ENCODE measurements around the gene SEMA3C. TPM values are rescaled to one million over a fixed set of nuclear protein-coding genes. Genes with fewer than 3 reads are reported as not detected.

The SEMA3C gene
- total RNA-seq, 1 donor from 2014 or later: not detected

- intact Hi-C loops (cut with micrococcal nuclease): no loop called here
Observed at GRCh38 chr7:80890426-80891258, 28.2 kb downstream of the SEMA3C start.

- intact Hi-C loops (cut with micrococcal nuclease): no loop called here
Observed at GRCh38 chr7:80889525-80889924, 29.3 kb downstream of the SEMA3C start.

DNA sequence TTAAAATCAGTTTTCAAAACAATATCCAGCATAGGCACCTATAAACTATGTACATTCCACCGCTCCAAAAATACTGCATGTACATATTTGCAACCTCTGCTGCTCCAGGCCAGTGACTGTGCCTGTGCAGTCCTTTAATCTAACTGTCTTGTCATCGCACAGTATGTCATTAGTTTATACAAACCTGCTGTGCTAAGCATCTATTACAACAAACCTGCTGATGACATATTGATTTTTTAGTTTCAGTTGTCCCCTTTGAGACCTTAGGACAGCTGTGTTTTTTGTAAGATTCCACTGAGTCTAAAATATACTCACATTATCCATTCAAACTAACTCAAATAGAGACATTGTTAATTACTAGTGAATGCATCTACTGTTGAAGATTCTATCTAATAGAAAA lies 33.1 kb downstream of the SEMA3C start:
- intact Hi-C loops (cut with micrococcal nuclease): no loop called here

- intact Hi-C loops (cut with micrococcal nuclease): no loop called here
Observed at GRCh38 chr7:80884511-80885195, 34.2 kb downstream of the SEMA3C start.

GRCh38 chr7:80883154-80884025 lies 35.5 kb downstream of the SEMA3C start:
- intact Hi-C loops (cut with micrococcal nuclease): no loop called here

DNA sequence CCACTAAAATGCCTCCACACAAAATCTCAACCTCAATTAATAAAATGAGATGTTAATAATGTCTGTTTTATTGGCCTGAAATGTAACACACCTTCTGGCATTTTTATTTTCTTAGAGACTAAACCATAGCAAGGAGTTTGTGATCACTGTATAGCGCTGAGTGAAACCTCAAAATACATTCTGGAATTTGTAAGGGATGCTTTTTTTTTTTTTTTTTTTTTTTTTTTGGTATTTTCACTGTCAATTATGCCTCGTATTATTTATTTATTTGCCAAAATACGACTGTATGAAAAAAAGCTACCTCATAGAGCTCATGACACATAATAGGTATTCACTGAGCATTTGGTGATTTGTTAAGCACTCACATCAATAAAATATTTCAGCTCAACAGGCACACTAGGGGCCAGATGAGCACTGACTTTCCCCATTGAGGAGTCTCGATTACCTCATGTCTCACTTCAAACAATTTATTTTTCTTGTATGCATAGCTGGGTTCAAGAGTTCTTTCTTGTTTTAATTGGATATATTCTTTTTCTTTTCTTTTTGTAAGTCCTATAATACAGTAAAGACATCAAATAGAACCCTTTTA lies 36.5 kb downstream of the SEMA3C start:
- intact Hi-C loops (cut with micrococcal nuclease): no loop called here

DNA sequence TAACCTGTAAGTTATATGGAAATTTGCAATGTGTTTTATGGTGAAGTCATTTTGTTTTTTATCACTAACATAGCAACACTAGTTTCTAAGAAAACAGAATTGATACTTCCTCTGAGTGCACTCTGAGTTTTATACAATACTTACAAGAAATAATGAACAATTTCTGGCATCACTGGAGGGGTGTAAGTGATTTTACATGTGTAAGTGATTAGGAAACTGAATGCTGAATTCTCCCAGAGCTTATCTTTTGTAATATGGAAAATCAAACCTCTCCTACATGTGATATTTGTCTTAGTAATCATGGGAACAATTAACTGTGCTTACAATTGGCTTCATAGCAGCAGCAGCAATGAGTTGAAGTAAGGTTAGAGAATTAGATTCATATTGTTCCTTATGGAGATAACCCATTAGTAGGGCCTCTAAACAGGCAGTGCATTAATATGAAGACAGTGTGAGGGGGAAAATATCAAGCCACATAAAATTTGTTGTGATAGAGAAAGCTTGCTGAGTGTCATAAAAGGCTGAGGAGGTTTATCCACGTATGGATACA lies 37.4 kb downstream of the SEMA3C start:
- intact Hi-C loops (cut with micrococcal nuclease): no loop called here

GRCh38 chr7:80879849-80880248 lies 39.0 kb downstream of the SEMA3C start:
- intact Hi-C loops (cut with micrococcal nuclease): no loop called here

DNA sequence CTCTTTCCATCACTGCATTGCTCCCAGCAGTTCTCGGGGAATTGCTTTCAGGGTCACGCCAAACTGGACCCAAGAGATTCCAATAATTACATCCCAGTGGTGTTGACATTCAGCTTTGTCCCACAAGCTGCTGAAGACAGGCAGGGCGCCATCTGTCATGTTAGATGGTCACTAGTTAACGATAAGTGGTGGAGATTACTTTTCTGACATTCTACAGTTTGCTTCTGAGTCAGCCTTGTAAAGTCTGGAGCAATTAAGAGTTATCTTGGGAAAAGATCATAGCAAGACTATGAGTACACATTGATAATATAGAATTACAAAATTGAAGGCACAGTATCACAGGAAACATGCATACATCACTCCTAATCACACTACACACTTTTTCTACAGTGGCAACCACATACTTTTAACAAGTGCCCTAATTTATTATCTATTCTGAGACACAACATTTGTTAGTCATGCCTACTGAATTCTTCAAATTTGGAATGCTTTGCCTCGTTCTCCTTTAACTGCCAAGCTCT lies 41.9 kb downstream of the SEMA3C start:
- intact Hi-C loops (cut with micrococcal nuclease): no loop called here

DNA sequence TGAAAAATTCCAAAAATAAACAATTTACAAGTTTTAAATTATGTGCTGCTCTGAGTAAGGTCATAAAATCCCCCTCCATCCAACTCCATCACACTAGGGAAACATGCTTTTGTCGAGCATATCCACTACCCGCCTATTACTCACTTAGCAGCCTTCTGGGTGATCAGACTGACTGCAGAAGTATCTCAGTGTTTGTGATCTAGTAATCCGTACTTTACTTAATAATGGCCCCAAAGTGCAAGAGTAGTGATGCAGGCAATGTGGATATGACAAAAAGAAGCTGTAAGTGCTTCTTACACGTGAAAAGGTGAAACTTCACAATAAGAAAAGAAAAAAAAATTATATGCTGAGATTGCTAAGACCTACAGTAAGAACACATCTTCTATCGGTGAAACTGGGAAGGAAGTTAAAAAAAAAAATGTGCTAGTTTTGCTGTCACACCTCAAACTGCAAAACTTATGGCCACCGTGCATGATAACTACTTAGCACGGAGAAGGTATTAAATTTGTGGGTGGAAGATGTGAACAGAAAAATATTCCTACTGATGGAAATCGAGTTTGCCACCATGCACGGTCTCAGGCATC lies 43.2 kb downstream of the SEMA3C start:
- intact Hi-C loops (cut with micrococcal nuclease): no loop called here

- intact Hi-C loops (cut with micrococcal nuclease): no loop called here
Observed at GRCh38 chr7:80873140-80873539, 45.7 kb downstream of the SEMA3C start.

DNA sequence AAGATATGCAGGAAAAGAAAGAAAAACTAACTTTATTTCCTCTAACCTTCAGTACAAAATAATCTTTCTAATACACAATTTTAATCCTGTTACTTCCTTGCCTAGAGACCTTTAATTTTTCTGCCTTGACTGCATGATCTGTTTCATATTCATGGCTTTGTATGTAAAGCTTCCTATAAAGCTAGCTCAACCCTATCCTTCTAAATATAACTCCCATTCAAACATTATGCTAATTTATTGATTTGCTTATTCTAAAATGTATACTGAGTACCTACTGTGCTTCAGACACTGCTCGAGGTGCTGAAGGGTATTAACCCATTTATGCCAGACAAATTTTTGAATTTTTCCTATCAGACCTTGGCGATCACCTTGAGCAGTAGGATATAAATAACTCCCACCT lies 47.6 kb downstream of the SEMA3C start:
- intact Hi-C loops (cut with micrococcal nuclease): no loop called here

DNA sequence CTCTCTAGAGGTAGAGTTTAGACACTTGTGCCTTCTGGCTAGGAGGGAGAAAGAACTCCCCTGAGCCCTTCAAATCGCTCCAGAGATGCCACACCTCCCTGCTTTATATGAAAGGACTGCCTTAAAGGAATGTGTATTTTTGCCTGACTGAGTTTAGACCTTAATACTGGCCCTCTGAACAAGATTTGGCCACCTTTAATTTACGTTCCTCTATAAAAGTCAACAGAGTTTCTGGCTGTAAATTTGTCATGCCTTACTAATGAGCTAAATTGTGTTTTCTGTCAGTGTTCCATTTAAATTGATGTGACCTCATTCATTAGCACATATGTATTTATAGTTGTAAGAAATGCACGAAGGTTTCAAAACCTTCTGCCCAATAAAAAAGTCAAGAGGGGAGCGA lies 48.0 kb downstream of the SEMA3C start:
- intact Hi-C loops (cut with micrococcal nuclease): no loop called here

DNA sequence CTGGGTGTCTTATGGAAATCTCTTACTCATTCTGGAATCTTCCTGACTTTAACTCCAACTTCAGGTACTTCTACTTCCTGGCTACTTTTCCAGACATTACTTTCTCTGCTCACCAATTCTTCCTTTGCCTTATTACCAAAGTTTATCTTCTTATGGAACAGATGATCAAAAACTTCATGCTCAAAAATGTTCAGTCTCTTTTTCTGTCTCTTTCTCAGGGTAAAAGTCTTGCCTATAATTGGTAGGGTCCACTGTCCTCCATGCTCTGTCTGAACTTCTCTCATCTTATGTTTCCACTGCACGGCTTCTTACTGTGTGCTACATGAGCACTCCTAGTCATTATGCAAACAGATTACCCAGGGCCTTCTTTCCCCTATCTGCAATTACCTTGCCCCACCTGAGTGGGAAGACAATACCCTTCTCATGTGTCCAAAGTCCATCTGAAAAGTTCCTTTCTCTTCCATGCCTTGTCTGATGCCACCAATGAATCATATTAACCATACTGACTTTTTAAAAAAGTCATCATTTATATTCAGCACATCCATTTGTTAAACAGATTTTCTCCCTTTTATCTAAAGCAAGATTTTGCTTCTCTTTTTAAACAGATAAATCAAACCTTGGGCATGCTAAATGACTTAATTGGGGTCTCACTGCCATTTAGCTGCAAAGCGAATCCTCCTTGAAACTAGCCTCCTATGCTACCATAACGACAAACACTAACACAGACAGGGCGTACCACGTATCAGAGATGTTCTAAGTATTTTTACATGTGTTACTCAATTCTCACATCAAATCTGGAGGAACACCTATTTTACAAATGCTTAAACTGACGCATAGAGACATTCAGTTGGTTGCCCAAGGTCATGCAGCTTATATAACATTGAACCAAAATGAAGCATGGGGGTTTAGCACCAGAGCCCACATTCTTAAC lies 48.8 kb downstream of the SEMA3C start:
- intact Hi-C loops (cut with micrococcal nuclease): no loop called here

DNA sequence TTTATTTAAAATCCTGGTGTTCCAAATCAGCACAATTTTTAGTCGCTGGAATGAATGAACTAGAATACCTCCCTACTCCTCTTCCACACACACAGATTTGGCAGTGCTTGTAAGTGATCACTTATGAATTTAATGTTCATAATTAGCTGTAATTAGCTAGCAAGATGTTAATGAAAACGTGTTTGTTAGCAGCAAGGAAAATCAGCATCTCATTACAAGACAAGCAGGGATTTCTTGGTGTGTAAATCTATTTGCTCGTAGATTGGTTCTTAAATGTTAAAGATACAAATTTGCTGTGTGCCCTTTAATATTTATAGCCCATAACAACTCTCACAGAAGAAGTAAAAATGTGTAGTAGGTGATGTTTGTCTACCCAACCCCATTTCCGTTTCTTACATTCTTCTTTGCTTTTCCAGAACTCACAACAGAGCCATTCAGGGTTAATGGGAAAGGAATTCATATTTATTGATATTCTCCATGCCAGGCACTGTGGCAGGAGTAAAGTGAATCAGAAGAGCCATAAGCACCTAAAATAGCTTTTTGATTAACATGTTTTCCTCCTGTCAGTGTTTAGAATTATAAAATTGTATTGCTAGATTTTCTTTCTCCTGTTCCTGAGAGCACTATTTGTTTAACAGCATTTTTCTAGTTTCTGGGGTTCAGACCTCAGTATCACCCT lies 49.6 kb downstream of the SEMA3C start:
- intact Hi-C loops (cut with micrococcal nuclease): no loop called here

- intact Hi-C loops (cut with micrococcal nuclease): no loop called here
Observed at GRCh38 chr7:80868566-80868965, 50.3 kb downstream of the SEMA3C start.

GRCh38 chr7:80860554-80860953 lies 58.3 kb downstream of the SEMA3C start:
- intact Hi-C loops (cut with micrococcal nuclease): no loop called here

DNA sequence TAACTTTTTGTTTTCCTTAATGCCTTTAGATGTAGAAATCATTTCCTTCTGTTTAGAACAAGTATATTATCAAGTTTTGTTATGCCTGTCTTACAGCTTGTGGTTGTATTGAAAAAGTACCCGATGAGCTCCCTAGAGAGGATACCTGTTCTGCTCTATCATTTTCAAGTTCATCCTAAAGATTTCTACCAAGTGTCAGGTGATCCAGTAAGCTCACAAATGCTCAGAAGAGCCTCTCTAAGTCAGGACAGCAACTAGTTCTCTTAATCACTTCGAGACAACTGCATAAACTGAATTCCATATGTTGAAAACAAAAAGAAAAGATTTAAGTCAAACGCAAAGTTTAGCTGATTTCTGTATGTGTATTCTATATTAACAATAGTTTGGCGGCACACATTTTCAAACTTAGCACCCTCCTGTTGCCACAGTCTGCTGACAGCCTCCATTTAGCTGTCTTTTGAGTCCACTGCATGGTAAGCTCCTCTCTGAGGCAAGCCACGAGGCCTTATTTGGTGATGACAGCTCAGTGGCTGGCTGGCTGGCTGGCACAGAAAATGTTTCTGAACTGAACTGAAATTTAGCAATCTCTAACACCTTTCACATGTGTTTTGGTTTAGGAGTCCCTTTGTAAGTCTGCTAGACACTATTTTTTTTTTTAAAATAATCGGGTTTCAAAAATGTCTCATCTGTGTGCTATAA lies 59.4 kb downstream of the SEMA3C start:
- intact Hi-C loops (cut with micrococcal nuclease): no loop called here
